Activated T-cell treated with anti-CD3 and anti-CD28 coated beads, Interleukin-2, amount 50 U/mL, for 24 hours (primary cell): ENCODE data around the gene SLC1A6.
"Not testable (repeated sequence)": the region's sequence is repeated elsewhere in the genome, so short reads cannot be mapped to it uniquely, and the experiment has no call there.

Experiments used
- DNase-seq: peaks from one replicate; pipeline ENCODE4 v3.0.0-alpha.2; 2020
- H3K27ac Mint-ChIP-seq: 2 replicates; pipeline ENCODE4 v1.8.0; 2020; ENCODE audit warnings: mild to moderate bottlenecking, mixed read lengths
- H3K27me3 Mint-ChIP-seq: 2 replicates; pipeline ENCODE4 v1.8.0; 2020; ENCODE audit warnings: mixed read lengths
- H3K36me3 Mint-ChIP-seq: 2 replicates; pipeline ENCODE4 v1.8.0; 2020; ENCODE audit warnings: low read depth, mixed read lengths
- H3K4me1 Mint-ChIP-seq: 2 replicates; pipeline ENCODE4 v1.8.0; 2020; ENCODE audit warnings: low read depth, mixed read lengths
- H3K4me3 Mint-ChIP-seq: 2 replicates; pipeline ENCODE4 v1.8.0; 2020; ENCODE audit warnings: mild to moderate bottlenecking, moderate library complexity, mixed read lengths
- H3K9me3 Mint-ChIP-seq: 2 replicates; pipeline ENCODE4 v1.8.0; 2020; ENCODE audit warnings: mixed read lengths

SLC1A6 gene

GRCh38 chr19:14977128-14977527 is 2.5 kb downstream of the SLC1A6 start:
- Mint-ChIP-seq H3K4me3 (no peak overlapping the region), H3K36me3 (no peaks in the 10 kb centered on the region), H3K27me3 (peaks cover 71% of the 10 kb centered on the region), H3K9me3 (no peaks in the 10 kb centered on the region), H3K4me1 (peaks cover 6% of the 10 kb centered on the region), H3K27ac (no peak overlapping the region)
- DNase-seq: no peak

GRCh38 chr19:14974488-14974887 is 5.2 kb downstream of the SLC1A6 start:
- peaks cover 58% of the 10 kb centered on the region for H3K27me3 Mint-ChIP-seq
- H3K36me3 Mint-ChIP-seq: no peaks in the 10 kb centered on the region
- H3K9me3 Mint-ChIP-seq: no peaks in the 10 kb centered on the region
- H3K27ac Mint-ChIP-seq: no peak overlapping the region
- no peak for DNase-seq
- no peak overlapping the region for H3K4me3 Mint-ChIP-seq
- peaks cover 2% of the 10 kb centered on the region for H3K4me1 Mint-ChIP-seq

GRCh38 chr19:14972676-14973075 is 7.0 kb downstream of the SLC1A6 start:
- H3K36me3 Mint-ChIP-seq: no peaks in the 10 kb centered on the region
- no peak overlapping the region for H3K4me3 Mint-ChIP-seq
- H3K9me3 Mint-ChIP-seq: no peaks in the 10 kb centered on the region
- H3K27me3 Mint-ChIP-seq: peaks cover 54% of the 10 kb centered on the region
- H3K4me1 Mint-ChIP-seq: no peaks in the 10 kb centered on the region
- DNase-seq: no peak
- no peak overlapping the region for H3K27ac Mint-ChIP-seq

GRCh38 chr19:14971474-14971873 is 8.2 kb downstream of the SLC1A6 start:
- Mint-ChIP-seq H3K9me3 (no peaks in the 10 kb centered on the region), H3K4me1 (no peaks in the 10 kb centered on the region), H3K36me3 (no peaks in the 10 kb centered on the region), H3K27me3 (peaks cover 42% of the 10 kb centered on the region), H3K27ac (no peak overlapping the region), H3K4me3 (no peak overlapping the region)
- no peak for DNase-seq

- no peak for DNase-seq
- Mint-ChIP-seq H3K36me3 (no peaks in the 10 kb centered on the region), H3K27ac (no peak overlapping the region), H3K27me3 (peaks cover 25% of the 10 kb centered on the region), H3K9me3 (no peaks in the 10 kb centered on the region), H3K4me1 (no peaks in the 10 kb centered on the region), H3K4me3 (no peak overlapping the region)
These were observed 11.4 kb downstream of the SLC1A6 start for GRCh38 chr19:14968247-14968646.

- Mint-ChIP-seq H3K4me1 (no peaks in the 10 kb centered on the region), H3K36me3 (no peaks in the 10 kb centered on the region), H3K27me3 (peaks cover 17% of the 10 kb centered on the region), H3K9me3 (peaks cover 17% of the 10 kb centered on the region), H3K4me3 (no peak overlapping the region), H3K27ac (no peak overlapping the region)
- no peak for DNase-seq
These were observed 17.5 kb downstream of the SLC1A6 start for GRCh38 chr19:14961956-14962685.

GRCh38 chr19:14959263-14959662 is 20.4 kb downstream of the SLC1A6 start:
- H3K4me1 Mint-ChIP-seq: no peaks in the 10 kb centered on the region
- peaks cover 25% of the 10 kb centered on the region for H3K27me3 Mint-ChIP-seq
- H3K36me3 Mint-ChIP-seq: no peaks in the 10 kb centered on the region
- no peak for DNase-seq
- H3K9me3 Mint-ChIP-seq: peaks cover 17% of the 10 kb centered on the region
- H3K27ac Mint-ChIP-seq: no peak overlapping the region
- no peak overlapping the region for H3K4me3 Mint-ChIP-seq

- Mint-ChIP-seq H3K9me3 (peaks cover 12% of the 10 kb centered on the region), H3K27me3 (peaks cover 32% of the 10 kb centered on the region)
These were observed 22.2 kb downstream of the SLC1A6 start for GRCh38 chr19:14957464-14957863.

GRCh38 chr19:14954071-14954655 is 25.5 kb downstream of the SLC1A6 start:
- no peak overlapping the region for H3K4me3 Mint-ChIP-seq
- no peak for DNase-seq
- peaks cover 5% of the 10 kb centered on the region for H3K9me3 Mint-ChIP-seq
- H3K4me1 Mint-ChIP-seq: no peaks in the 10 kb centered on the region
- no peaks in the 10 kb centered on the region for H3K36me3 Mint-ChIP-seq
- peaks cover 30% of the 10 kb centered on the region for H3K27me3 Mint-ChIP-seq
- no peak overlapping the region for H3K27ac Mint-ChIP-seq

More at GRCh38 chr19:14957464-14957863, 22.2 kb downstream of the SLC1A6 start:
- Mint-ChIP-seq H3K4me1 (no peaks in the 10 kb centered on the region), H3K27ac (no peak overlapping the region), H3K36me3 (no peaks in the 10 kb centered on the region), H3K4me3 (no peak overlapping the region)
- no peak for DNase-seq

- H3K27ac Mint-ChIP-seq: no peak overlapping the region
- no peak for DNase-seq
- no peaks in the 10 kb centered on the region for H3K36me3 Mint-ChIP-seq
- H3K4me1 Mint-ChIP-seq: no peaks in the 10 kb centered on the region
- H3K27me3 Mint-ChIP-seq: peaks cover 30% of the 10 kb centered on the region
- H3K9me3 Mint-ChIP-seq: peaks cover 5% of the 10 kb centered on the region
- H3K4me3 Mint-ChIP-seq: no peak overlapping the region
These were observed 26.9 kb downstream of the SLC1A6 start for GRCh38 chr19:14952767-14953166.

GRCh38 chr19:14950421-14950820 is 29.2 kb downstream of the SLC1A6 start:
- Mint-ChIP-seq H3K27me3 (peaks cover 32% of the 10 kb centered on the region), H3K4me3 (no peak overlapping the region), H3K36me3 (no peaks in the 10 kb centered on the region), H3K4me1 (no peaks in the 10 kb centered on the region), H3K9me3 (no peaks in the 10 kb centered on the region), H3K27ac (no peak overlapping the region)
- DNase-seq: no peak

- H3K4me1 Mint-ChIP-seq: no peaks in the 10 kb centered on the region
- no peak overlapping the region for H3K4me3 Mint-ChIP-seq
- DNase-seq: no peak
- no peaks in the 10 kb centered on the region for H3K9me3 Mint-ChIP-seq
- no peaks in the 10 kb centered on the region for H3K36me3 Mint-ChIP-seq
- H3K27ac Mint-ChIP-seq: no peak overlapping the region
- peaks cover 29% of the 10 kb centered on the region for H3K27me3 Mint-ChIP-seq
These were observed 29.8 kb downstream of the SLC1A6 start for GRCh38 chr19:14949876-14950275.

GRCh38 chr19:14949413-14949812 is 30.3 kb downstream of the SLC1A6 start:
- H3K36me3 Mint-ChIP-seq, H3K27ac Mint-ChIP-seq, H3K4me3 Mint-ChIP-seq, H3K4me1 Mint-ChIP-seq, DNase-seq, H3K9me3 Mint-ChIP-seq: not testable (repeated sequence)
- peaks cover 25% of the 10 kb centered on the region for H3K27me3 Mint-ChIP-seq

- DNase-seq: no peak
- peaks cover 9% of the 10 kb centered on the region for H3K27me3 Mint-ChIP-seq
- H3K27ac Mint-ChIP-seq: no peak overlapping the region
- H3K9me3 Mint-ChIP-seq: no peaks in the 10 kb centered on the region
- no peaks in the 10 kb centered on the region for H3K36me3 Mint-ChIP-seq
- no peak overlapping the region for H3K4me3 Mint-ChIP-seq
- H3K4me1 Mint-ChIP-seq: peaks cover 5% of the 10 kb centered on the region
These were observed 35.2 kb downstream of the SLC1A6 start for GRCh38 chr19:14944456-14944855.

- no peak for DNase-seq
- peaks cover 9% of the 10 kb centered on the region for H3K27me3 Mint-ChIP-seq
- H3K9me3 Mint-ChIP-seq: no peaks in the 10 kb centered on the region
- H3K36me3 Mint-ChIP-seq: no peaks in the 10 kb centered on the region
- peaks cover 5% of the 10 kb centered on the region for H3K4me1 Mint-ChIP-seq
- H3K27ac Mint-ChIP-seq: no peak overlapping the region
- H3K4me3 Mint-ChIP-seq: no peak overlapping the region
These were observed 36.1 kb downstream of the SLC1A6 start for GRCh38 chr19:14943601-14944000.
